CD4-positive, alpha-beta T cell treated with Interleukin-4 for 1 hour (primary cell): ENCODE data around the gene PI4KB.
A peak's percentile ranks its signal among the peaks of the same experiment; 100 is the strongest.

Experiments
- DNase-seq, 2 donors: peaks; one replicate each; pipeline ENCODE4 v3.0.0-alpha.2; 2020 to 2022

Gene PI4KB

GRCh38 chr1:151311011-151311410 lies 16.2 kb downstream of the PI4KB start:
- no peak for DNase-seq

DNA sequence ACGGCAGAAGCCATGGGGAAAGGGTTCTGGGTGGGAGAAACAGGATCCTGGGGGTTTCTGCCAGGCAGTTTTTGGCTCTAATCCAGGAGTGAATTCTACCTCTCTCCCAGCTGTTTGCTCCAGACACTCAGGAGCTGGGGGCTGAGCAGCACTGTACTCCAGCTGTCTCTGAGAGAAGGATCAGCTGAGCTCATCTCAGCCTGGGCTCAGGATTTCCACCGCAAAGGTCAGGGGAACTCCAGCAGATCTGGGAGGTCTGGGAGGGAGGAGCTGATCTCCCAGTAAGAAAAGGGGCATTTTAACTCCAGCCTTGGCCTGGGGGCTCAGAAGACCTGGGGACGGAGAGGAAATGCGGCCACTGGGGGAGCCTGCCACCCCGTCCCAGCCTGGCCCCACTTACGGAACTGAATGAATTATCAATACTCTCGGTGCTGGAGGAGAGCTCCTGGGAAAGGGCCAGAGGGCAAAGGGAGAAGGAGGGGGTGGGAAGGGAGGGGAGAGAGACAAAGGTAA lies 17.3 kb downstream of the PI4KB start:
- DNase-seq = no peak

- no peak for DNase-seq
Measured at GRCh38 chr1:151294742-151295462, 32.3 kb downstream of the PI4KB start.

DNA sequence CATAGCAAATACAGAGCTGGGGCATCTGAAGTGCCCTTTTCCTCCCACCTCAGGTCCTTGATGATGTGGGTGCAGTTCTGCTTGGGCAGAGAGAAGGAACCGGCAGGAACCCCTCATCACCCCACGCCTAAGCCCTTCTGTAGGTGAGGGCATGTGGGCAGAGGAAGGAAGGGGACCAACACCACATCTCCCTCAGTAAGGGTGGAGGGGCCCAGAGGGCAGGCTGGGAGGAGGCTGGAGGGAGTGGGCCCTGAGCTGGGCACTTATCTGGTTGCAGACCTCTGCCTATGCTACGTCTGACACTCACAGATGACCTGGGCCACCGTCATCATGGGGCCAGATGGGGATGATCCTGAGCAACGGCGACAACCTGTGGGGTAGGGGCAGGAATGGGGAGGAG lies 34.1 kb downstream of the PI4KB start:
- no peak for DNase-seq

DNA sequence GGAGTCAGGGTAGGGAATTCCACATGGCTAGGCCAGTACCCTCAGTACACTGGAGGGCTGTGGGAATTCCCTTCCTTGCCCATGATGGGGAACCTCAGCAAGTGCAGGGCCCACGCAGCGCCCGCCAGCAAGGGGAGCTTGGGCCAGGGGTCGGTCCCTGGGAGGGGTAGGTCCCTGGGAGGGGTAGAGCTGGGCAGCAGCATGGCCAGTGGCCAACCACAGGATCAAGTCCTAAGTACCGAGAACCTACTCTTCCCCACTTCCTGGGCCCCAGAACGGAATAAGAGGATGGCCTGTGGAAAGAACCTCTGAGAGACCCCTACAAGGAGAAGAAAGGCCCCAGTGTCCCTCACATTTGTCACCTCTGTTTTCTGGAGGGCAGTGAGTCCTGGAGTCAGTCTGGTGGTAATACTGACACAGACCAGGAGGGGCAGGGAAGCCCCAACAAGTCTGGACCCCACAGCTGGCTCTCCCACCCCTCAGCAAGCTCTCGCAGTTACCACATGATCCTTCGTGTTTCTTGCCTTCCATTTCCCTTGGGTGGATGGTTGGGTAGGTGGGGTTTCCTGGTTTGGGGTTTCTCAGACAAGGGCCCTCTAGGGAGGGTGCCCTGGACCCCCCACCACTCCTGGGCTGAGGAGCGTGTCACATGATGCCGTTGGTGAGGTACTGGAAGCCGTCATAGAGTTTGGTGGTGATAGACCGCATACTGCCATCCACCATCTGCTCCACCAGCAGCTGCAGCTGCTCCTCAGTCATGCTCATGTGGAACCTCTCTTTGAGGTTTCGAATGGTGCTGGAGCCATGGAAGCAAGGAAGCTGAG lies 34.8 kb downstream of the PI4KB start:
- DNase-seq = peak; percentile 7 to 16

DNA sequence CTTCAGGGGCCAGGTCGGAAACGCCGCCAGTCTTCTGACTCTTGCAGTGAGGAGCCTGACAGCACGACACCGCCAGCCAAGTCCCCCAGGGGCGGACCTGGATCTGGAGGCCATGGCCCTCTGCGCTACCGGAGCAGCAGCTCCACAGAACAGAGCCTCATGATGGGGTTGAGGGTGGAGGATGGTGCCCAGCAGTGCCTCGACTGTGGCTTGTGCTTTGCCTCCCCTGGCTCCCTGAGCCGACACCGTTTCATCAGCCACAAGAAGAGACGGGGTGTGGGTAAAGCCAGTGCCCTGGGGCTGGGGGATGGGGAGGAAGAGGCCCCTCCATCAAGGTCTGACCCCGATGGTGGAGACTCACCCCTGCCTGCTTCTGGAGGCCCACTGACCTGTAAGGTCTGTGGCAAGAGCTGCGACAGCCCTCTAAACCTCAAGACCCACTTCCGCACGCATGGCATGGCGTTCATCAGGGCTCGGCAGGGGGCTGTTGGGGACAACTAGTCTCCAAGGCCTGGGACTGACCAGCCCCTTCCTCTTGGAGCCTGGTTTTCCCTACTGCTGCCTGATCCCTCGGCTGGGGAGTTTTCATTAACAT lies 36.4 kb downstream of the PI4KB start:
- no peak for DNase-seq

DNA sequence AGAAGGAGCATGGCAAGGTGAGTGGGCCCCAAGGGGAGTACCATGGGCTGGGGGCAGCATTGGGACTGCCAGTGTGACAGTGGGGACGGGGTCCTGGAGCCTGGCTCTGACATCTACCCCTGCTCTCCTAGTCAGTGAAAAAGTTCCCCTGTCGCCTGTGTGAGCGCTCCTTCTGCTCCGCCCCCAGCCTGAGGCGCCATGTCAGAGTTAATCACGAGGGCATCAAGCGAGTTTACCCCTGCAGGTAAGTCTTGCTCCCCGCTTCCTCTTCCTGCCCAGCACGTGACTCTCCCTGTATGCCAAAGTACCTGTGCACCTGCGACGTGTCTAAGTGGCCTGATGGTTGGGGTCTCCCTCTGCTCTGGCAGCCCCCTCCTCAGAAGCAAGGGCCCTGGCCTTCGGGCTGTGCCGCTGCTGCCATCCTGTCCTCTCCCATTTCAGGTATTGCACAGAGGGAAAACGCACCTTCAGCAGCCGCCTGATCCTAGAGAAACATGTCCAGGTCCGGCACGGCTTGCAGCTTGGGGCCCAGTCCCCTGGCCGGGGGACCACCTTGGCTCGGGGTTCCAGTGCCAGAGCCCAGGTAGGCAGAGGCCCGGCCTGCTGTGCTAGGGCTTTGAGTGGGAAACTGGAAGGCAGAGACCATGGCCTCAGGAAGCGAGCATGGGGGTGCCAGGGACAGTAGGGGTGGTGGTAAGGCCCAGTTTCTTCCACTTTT lies 37.1 kb downstream of the PI4KB start:
- DNase-seq = no peak

- DNase-seq = no peak
Measured at GRCh38 chr1:151289080-151289935, 37.9 kb downstream of the PI4KB start.

- no peak for DNase-seq
Measured at GRCh38 chr1:151288502-151288901, 38.7 kb downstream of the PI4KB start.

DNA sequence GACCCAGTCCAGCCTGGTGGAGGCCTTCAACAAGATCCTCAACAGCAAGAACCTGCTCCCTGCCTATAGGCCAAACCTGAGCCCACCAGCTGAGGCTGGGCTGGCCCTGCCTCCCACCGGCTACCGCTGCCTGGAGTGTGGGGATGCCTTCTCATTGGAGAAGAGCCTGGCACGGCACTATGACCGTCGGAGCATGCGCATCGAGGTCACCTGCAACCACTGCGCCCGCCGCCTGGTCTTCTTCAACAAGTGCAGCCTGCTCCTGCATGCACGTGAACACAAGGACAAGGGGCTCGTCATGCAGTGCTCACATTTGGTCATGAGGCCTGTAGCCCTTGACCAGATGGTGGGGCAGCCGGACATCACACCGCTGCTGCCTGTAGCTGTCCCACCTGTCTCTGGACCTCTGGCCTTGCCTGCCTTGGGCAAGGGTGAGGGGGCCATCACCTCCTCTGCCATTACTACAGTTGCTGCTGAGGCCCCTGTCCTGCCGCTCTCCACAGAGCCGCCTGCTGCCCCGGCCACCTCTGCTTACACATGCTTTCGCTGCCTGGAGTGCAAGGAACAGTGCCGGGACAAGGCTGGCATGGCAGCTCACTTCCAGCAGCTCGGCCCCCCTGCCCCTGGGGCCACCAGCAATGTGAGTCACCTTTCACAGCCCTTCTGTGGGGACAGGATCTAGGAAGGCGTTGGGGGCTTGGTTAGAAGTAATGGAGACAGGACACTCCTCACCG lies 39.3 kb downstream of the PI4KB start:
- DNase-seq = no peak

- DNase-seq = no peak
Measured at GRCh38 chr1:151287341-151287699, 39.9 kb downstream of the PI4KB start.

- no peak for DNase-seq
Measured at GRCh38 chr1:151286619-151287340, 40.4 kb downstream of the PI4KB start.

GRCh38 chr1:151284013-151284577 lies 43.1 kb downstream of the PI4KB start:
- no peak for DNase-seq

DNA sequence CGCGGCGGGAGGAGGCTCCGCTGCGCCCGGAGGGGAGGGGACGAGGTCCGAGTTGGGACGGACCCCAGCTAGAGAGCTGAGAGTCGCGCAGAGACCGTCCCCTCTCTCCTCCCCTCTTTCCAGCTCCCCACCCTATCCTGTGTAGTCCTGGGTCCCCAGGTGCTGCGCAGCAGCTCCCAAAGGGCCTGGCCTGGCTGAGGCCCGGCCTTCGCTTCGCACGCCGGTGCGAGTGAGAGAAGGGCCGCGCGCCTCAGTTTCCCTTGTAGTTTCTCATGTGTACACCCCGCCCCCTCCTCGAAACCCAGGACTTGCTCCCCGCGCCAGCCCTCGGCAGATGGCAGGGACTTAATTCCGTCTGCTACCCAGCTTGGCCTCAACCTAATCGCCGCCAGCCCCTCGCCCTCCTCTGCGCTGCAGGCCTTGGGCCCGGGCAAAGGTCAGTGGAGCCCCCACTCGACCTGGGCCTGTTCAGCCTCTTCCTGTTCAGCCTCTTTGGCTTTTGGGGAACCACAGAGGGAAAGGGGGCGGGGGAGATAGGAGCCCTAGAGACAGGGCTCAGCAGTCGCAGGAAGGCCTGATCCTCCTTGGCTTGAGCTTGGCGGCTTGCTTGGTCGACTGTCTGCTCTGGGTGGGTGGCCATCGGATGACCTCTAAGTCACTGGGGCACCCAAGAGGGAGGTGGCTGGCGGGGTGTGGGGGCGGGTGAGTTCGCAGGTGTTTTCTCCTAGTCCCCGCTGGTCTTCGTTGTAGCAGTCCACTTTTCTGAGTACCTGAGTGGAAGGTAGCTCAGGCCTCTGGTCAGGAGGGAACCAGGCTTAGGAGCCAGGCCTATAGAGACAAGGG lies 44.1 kb downstream of the PI4KB start:
- peak; percentile 14 to 45 for DNase-seq

DNA sequence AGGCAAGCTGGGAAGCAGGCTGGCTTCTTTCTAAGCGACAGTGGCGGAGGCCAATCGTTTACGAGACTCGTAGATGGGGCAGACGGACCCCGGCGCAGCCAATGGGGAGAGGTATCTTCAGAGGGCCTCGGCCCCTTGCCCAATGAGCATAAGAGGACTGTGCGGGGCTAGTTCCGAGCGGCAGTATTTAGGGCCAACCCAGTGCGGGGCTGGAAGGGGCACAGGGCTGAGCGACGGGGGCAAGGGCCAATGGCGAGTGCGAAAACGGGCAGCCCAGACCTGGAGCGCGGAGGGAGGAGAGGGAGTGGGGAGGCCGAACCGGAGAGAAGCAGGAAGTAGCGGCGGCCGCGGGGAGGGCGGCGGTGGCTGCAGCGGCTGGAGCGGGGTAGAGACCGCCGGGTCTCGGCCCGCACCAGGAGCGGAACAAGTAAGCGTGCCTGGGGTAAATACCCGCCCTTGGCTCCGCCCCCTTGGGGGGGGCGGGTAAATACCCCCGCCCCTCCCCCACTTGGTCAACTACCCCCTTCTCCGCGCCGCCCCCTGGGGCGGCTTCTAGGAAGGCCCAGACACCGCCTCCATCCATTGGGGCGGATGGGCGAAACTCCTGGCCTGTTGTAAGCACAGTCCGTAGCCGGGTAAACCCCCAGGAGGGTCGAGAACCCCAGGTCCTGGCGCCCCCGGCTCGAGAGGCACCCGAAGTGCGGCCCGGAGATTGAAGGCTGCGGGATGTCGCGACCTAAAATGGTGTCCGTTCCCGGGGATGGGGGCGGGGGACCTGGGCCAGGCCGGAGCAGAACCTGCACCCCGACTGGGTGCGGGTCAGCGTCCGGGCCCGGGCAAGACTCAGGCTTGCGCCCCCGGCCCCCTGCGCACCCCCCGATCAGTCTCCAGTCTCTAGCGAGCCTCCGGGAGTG lies 45.0 kb downstream of the PI4KB start, which contains the start of gene ZNF687:
TSS of gene ZNF687 (plus strand) at position 331 of the 914 bp plus-strand sequence. CDS start 3,993 bp downstream, outside the sequence.
- DNase-seq = peak; percentile 99 to 100

DNA sequence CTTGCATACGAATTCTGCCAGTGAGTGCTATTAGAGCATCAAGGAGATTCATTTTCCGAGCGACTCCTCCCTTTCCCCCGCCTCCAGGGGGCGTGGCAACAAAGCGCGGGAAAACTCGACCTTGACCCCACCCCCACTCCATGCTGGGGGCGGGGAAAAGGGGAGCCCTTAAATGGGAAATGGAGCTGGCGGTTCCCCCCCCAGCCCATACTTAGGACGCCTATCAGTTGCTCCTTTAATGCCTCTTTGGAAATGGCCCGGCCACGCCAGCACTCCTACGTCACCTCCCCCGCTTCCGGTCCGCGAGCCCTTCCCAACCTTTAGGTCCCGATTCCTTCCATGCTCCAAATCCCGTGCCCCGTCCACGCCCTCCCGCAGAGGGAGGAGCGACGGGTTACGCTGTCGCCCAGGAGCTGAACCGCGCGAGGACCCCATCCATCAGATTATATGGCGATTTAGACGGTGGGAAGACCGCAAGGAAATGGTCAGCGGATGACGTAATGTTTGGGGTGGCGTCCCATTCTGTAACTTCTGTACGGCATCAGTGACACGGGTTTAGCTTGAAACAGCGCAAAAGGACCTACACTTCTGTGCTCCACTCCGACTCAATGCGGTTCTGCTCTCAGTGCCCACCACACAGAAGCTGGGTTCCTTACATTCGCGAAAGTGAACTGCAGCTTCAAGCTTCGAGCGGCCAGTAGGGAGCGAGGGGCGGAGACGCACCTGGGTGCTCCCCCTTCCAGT lies 45.8 kb downstream of the PI4KB start:
- peak; percentile 94 to 97 for DNase-seq

GRCh38 chr1:151277249-151277648 lies 50.0 kb downstream of the PI4KB start:
- DNase-seq = peak; percentile 26 to 52
